Right lobe of liver (tissue), 4 donors: ENCODE measurements around the gene TPRG1L.

Source experiments
- POLR2A ChIP-seq: fragments of 450-650 bp; IDR thresholded peaks from one replicate; pipeline ENCODE4 v1.6.1; 2017; ENCODE audit warnings: antibody characterized with exemption, mild to moderate bottlenecking
- TF ChIP-seq, protein P1 (sequence below), 4 donors: fragments of 200-600 bp in 3 of 4; fragments of 450-650 bp in 1 of 4; IDR thresholded peaks; one replicate each; pipeline versions ENCODE4 v1.5.1 to v1.8.0; 2016 to 2022; ENCODE audit warnings: antibody characterized with exemption in 4 of 4, mild to moderate bottlenecking in 2 of 4
- donor health status: DM: no; HTN: no; CAD: no.
- donor health status: DM: no; HTN: no; CAD: no.
- donor health status: DM: no; HTN: yes; CAD: no.

DNA sequence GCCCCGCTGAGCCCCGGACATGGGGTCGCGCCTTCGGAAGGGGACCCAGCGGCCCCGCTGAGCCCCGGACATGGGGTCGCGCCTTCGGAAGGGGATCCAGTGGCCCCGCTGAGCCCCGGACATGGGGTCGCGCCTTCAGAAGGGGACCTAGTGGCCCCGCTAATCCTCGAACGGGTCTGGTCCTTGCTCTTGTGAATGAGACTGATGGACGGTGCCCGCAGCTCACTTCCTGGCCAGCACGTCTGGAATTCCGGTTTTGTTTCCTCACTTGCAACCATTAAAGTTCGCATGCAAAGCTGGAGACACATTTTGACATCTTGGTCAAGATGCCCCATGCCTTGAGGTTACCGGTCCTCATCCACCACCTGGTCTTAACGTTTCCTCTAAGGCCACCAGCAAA is 19.5 kb downstream of the TPRG1L start:
- TF ChIP-seq, protein P1, sequence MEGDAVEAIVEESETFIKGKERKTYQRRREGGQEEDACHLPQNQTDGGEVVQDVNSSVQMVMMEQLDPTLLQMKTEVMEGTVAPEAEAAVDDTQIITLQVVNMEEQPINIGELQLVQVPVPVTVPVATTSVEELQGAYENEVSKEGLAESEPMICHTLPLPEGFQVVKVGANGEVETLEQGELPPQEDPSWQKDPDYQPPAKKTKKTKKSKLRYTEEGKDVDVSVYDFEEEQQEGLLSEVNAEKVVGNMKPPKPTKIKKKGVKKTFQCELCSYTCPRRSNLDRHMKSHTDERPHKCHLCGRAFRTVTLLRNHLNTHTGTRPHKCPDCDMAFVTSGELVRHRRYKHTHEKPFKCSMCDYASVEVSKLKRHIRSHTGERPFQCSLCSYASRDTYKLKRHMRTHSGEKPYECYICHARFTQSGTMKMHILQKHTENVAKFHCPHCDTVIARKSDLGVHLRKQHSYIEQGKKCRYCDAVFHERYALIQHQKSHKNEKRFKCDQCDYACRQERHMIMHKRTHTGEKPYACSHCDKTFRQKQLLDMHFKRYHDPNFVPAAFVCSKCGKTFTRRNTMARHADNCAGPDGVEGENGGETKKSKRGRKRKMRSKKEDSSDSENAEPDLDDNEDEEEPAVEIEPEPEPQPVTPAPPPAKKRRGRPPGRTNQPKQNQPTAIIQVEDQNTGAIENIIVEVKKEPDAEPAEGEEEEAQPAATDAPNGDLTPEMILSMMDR (IDR thresholded peaks at IDR 0.05) = no peak
- TF ChIP-seq POLR2A = no peak
